GM19351 (cell line): ENCODE data around the gene PDGFA.

Experiments
- ATAC-seq: cut with Tn5 transposase; IDR thresholded peaks from one replicate; pipeline ENCODE4 v1.9.1; 2021; ENCODE audit warnings: mild to moderate bottlenecking, moderate library complexity; ENCODE audit not compliant: unreplicated experiment

The PDGFA gene

GRCh38 chr7:517774-518629 lies 1.6 kb downstream of the PDGFA start:
- no peak for ATAC-seq

- no peak for ATAC-seq
Observed at GRCh38 chr7:516606-517456, 2.8 kb downstream of the PDGFA start.

- no peak for ATAC-seq
Observed at GRCh38 chr7:516216-516605, 3.4 kb downstream of the PDGFA start.

- ATAC-seq, result no peak
Observed at GRCh38 chr7:515628-516027, 4.0 kb downstream of the PDGFA start.

- no peak for ATAC-seq
Observed at GRCh38 chr7:514651-515598, 4.7 kb downstream of the PDGFA start.

- ATAC-seq, result no peak
Observed at GRCh38 chr7:514242-514641, 5.4 kb downstream of the PDGFA start.

GRCh38 chr7:513521-514166 lies 6.0 kb downstream of the PDGFA start:
- ATAC-seq, result no peak

- ATAC-seq, result no peak
Observed at GRCh38 chr7:512541-513311, 6.9 kb downstream of the PDGFA start.

- ATAC-seq, result no peak
Observed at GRCh38 chr7:512146-512510, 7.5 kb downstream of the PDGFA start.

- no peak for ATAC-seq
Observed at GRCh38 chr7:511476-512145, 8.0 kb downstream of the PDGFA start.

GRCh38 chr7:510782-511281 lies 8.8 kb downstream of the PDGFA start:
- ATAC-seq, result no peak

- ATAC-seq, result no peak
Observed at GRCh38 chr7:510131-510481, 9.5 kb downstream of the PDGFA start.

GRCh38 chr7:509426-510130 lies 10.1 kb downstream of the PDGFA start:
- no peak for ATAC-seq

- ATAC-seq, result no peak
Observed at GRCh38 chr7:508461-509170, 11.0 kb downstream of the PDGFA start.

- no peak for ATAC-seq
Observed at GRCh38 chr7:507623-508300, 11.9 kb downstream of the PDGFA start.

GRCh38 chr7:506921-507622 lies 12.6 kb downstream of the PDGFA start:
- no peak for ATAC-seq

- no peak for ATAC-seq
Observed at GRCh38 chr7:506391-506831, 13.2 kb downstream of the PDGFA start.
